KOPT-K1 (cell line): ENCODE results near the gene VPS33B.
A peak's percentile ranks its signal among the peaks of the same experiment; 100 is the strongest.

Experiments
- H3K27ac ChIP-seq: fragments of 200-600 bp; sonication (generic); 2 replicates; pipeline ENCODE4 v1.5.1; 2016; ENCODE audit warnings: antibody characterized with exemption, mild to moderate bottlenecking, low read depth, low read length; ENCODE audit not compliant: poor library complexity, severe bottlenecking
- H3K36me3 ChIP-seq: fragments of 200-600 bp; sonication (generic); 2 replicates; pipeline ENCODE4 v1.5.1; 2017; ENCODE audit warnings: antibody characterized with exemption, mild to moderate bottlenecking, low read length, moderate library complexity; ENCODE audit not compliant: insufficient read depth
- H3K9me3 ChIP-seq: fragments of 200-600 bp; sonication (generic); 2 replicates; pipeline ENCODE4 v1.5.1; 2017; ENCODE audit warnings: antibody characterized with exemption, low read length, mild to moderate bottlenecking; ENCODE audit not compliant: insufficient read depth, poor library complexity, severe bottlenecking

The VPS33B gene

GRCh38 chr15:90972133-90972532 lies 50.3 kb downstream of the VPS33B start:
- Histone ChIP-seq H3K36me3 (peaks cover 98% of the 10 kb centered on the region), H3K9me3 (no peaks in the 10 kb centered on the region), H3K27ac (no peak overlapping the region)

GRCh38 chr15:90970274-90970673 lies 52.1 kb downstream of the VPS33B start:
- no peak overlapping the region for H3K27ac ChIP-seq
- no peaks in the 10 kb centered on the region for H3K9me3 ChIP-seq
- peaks cover 98% of the 10 kb centered on the region for H3K36me3 ChIP-seq

GRCh38 chr15:90968434-90968833 lies 54.0 kb downstream of the VPS33B start:
- Histone ChIP-seq H3K9me3 (no peaks in the 10 kb centered on the region), H3K36me3 (peaks cover 98% of the 10 kb centered on the region), H3K27ac (no peak overlapping the region)

- H3K36me3 ChIP-seq, result peaks cover 98% of the 10 kb centered on the region
- no peaks in the 10 kb centered on the region for H3K9me3 ChIP-seq
- H3K27ac ChIP-seq, result no peak overlapping the region
These were observed 55.2 kb downstream of the VPS33B start for GRCh38 chr15:90967206-90967605.

- Histone ChIP-seq H3K36me3 (peaks cover 100% of the 10 kb centered on the region), H3K27ac (no peak overlapping the region)
These were observed 56.1 kb downstream of the VPS33B start for GRCh38 chr15:90966262-90966661.

GRCh38 chr15:90962021-90962420 lies 60.4 kb downstream of the VPS33B start:
- Histone ChIP-seq H3K27ac (no peak overlapping the region), H3K36me3 (peaks cover 95% of the 10 kb centered on the region), H3K9me3 (no peaks in the 10 kb centered on the region)

More at GRCh38 chr15:90966262-90966661, 56.1 kb downstream of the VPS33B start:
- H3K9me3 ChIP-seq, result no peaks in the 10 kb centered on the region

GRCh38 chr15:90960298-90961091 lies 61.9 kb downstream of the VPS33B start:
- H3K36me3 ChIP-seq, result peaks cover 80% of the 10 kb centered on the region
- H3K27ac ChIP-seq, result no peak overlapping the region

GRCh38 chr15:90959894-90960293 lies 62.5 kb downstream of the VPS33B start:
- peaks cover 74% of the 10 kb centered on the region for H3K36me3 ChIP-seq

More at GRCh38 chr15:90960298-90961091, 61.9 kb downstream of the VPS33B start:
- no peaks in the 10 kb centered on the region for H3K9me3 ChIP-seq

GRCh38 chr15:90959028-90959595 lies 63.3 kb downstream of the VPS33B start:
- Histone ChIP-seq H3K9me3 (no peaks in the 10 kb centered on the region), H3K36me3 (peaks cover 68% of the 10 kb centered on the region)

More at GRCh38 chr15:90959894-90960293, 62.5 kb downstream of the VPS33B start:
- Histone ChIP-seq H3K9me3 (no peaks in the 10 kb centered on the region), H3K27ac (no peak overlapping the region)

GRCh38 chr15:90957791-90958190 lies 64.6 kb downstream of the VPS33B start:
- Histone ChIP-seq H3K36me3 (peaks cover 68% of the 10 kb centered on the region), H3K27ac (no peak overlapping the region), H3K9me3 (no peaks in the 10 kb centered on the region)

More at GRCh38 chr15:90959028-90959595, 63.3 kb downstream of the VPS33B start:
- no peak overlapping the region for H3K27ac ChIP-seq

GRCh38 chr15:90957031-90957790 lies 65.2 kb downstream of the VPS33B start:
- Histone ChIP-seq H3K27ac (no peak overlapping the region), H3K36me3 (peaks cover 68% of the 10 kb centered on the region)

GRCh38 chr15:90956274-90957030 lies 65.9 kb downstream of the VPS33B start:
- peaks cover 68% of the 10 kb centered on the region for H3K36me3 ChIP-seq
- peak overlapping the region; percentile 98 for H3K27ac ChIP-seq
- no peaks in the 10 kb centered on the region for H3K9me3 ChIP-seq

More at GRCh38 chr15:90957031-90957790, 65.2 kb downstream of the VPS33B start:
- no peaks in the 10 kb centered on the region for H3K9me3 ChIP-seq

- Histone ChIP-seq H3K36me3 (peaks cover 68% of the 10 kb centered on the region), H3K9me3 (no peaks in the 10 kb centered on the region), H3K27ac (peak overlapping the region; percentile 98)
These were observed 66.6 kb downstream of the VPS33B start for GRCh38 chr15:90955624-90956273.
